Stimulated activated naive CD4-positive, alpha-beta T cell treated with Interleukin-2 at 50 U/mL for 16 hours (primary cell): ENCODE measurements around the gene PDE4DIP.
"Not testable (repeated sequence)": the region's sequence is repeated elsewhere in the genome, so short reads cannot be mapped to it uniquely, and the experiment has no call there.

Source experiments
- DNase-seq: peaks from one replicate; lab custom pipeline; 2025; lab: John Stamatoyannopoulos, UW

Gene PDE4DIP

GRCh38 chr1:148844220-148844619 is at the start of gene PDE4DIP:
PDE4DIP (plus strand) TSS chr1:148844428; CDS start chr1:148844775, 347 bp downstream.
- not testable (repeated sequence) for DNase-seq

DNA sequence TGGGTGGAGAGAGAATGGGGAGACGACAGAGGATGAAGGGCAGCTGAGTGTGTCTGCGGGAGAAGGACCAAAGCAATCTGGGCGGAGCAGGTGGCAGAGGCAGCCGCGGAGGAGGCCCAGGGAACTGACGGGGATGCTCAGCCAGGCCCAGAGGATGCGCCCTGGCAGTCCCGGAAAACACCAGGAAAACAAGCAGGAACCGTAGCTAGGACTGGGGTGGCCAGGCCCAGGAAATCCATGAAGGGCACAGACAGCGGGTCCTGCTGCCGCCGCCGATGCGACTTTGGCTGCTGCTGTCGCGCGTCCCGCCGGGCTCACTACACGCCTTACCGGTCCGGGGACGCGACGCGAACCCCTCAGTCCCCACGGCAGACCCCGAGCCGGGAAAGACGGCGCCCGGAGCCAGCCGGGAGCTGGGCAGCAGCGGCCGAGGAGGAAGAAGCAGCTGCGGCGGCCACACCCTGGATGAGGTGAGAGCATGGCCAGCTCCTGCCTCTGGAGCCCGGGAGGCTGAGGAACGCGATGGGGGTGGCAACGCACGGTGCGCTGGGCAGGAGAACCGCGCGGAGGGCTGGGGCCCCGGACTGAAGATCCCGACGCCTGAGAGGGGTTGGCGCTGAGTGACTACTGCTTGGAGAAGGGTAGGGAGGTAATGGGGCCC is 35.8 kb upstream of the PDE4DIP start:
- DNase-seq, result not testable (repeated sequence)

DNA sequence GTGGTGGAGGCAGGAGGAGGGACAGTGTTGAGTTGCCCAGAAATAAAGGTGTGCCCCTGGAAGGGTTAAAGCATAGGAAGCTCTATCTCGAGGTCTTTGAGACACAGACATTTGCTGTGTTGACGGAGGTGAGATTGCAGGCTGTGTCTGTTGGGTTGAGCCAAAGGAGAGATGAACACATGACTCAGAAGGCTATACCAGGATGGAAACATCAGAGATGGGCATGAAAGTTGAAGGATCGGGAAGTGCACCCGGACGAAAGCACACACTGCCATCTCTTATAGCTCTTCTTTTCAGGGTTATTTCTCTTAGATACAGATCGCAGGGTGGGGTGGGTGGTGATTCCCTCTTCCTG is 35.3 kb upstream of the PDE4DIP start:
- not testable (repeated sequence) for DNase-seq

- not testable (repeated sequence) for DNase-seq
Observed at GRCh38 chr1:148822180-148822579, 22.0 kb upstream of the PDE4DIP start.

- DNase-seq, result not testable (repeated sequence)
Observed at GRCh38 chr1:148823822-148824221, 20.4 kb upstream of the PDE4DIP start.

DNA sequence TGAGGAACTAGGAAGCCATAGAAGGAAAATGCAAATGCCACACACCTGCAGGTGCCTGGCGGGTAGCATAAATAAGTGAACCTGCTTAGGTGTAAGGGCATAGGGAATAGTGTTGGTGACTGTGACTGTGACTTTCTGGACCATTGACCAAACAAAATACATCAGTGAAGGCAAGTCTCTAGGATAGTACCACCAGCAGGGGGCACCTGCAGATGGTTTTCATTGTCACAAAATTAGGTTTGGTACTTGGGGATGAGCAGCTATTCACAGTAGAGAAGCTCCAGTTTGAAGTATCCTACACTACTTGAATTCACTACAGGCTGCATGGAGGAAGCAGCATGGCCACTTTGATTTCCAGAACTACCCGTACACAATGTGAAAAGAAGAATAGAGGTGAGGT is 19.2 kb upstream of the PDE4DIP start:
- not testable (repeated sequence) for DNase-seq

DNA sequence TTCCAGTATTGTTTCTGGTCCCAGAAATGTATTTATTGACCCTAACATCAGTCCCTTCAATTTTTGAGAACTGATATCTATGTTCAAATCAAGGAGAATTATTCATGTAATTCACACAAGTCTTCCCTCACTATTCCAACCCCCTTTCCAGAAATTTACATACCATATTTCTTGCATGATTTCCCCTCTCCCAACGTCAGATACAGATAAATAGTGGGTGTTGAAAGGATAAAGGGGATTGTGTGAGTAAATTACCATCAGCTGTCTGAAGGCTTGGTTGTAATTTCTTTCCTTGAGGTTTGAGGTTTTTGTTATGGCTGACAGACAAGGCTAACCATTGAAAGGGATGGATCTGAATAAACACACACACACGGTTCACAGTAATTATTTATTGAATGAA is 15.7 kb upstream of the PDE4DIP start:
- DNase-seq, result not testable (repeated sequence)

DNA sequence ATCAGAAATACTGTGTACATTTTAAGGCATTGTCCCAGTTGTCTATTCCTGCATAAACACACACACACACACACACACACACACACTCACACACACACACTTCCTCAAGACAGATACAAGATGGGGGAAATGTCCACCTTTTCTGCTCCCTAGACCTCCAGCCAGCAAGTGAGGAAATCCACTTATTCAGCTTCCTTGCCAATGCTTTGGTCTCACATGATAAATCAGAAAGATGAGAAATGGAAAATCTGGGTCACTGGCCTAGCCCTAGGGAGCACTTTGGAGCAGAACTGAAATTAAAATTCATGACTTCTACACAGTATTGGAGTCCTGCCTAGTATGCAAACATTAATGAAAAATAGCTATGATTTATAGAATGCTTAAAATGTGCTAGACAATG is 15.3 kb upstream of the PDE4DIP start:
- not testable (repeated sequence) for DNase-seq

DNA sequence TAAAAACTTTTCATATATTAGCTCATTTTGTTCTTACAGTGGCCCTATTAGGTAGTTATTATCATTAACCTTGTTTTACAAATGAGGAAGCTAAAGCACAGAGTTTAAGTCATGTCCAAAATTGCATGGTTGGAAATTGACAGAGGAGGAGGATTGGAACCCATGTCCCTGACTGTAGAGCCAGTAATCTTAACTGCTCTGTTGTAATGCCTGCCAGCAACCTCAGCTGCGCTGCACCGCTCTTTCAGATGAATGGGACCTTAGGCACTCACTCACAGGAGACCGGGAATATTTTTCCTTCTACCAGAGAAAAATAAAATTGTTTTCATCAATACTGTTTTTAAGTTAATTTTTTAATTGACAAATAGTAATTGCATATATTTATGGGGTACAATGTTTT is 14.9 kb upstream of the PDE4DIP start:
- not testable (repeated sequence) for DNase-seq

DNA sequence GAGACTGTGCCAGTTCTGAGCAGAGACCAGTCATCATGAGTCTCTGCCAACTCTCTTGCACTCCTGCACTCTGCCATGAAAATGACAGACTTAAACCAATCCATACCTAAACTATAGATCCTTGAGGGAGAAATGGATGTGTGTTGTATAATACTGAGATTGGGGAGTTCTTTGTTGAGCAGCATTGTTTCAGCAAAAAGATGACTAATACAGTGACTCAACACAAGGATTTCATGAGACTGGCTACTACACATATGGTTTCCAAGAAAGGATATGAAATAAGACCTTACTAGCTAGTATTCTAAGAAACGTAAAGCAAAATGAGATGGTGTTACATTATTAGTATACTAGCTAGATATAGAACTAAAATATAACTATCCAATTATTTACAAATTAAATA is 3.0 kb upstream of the PDE4DIP start:
- not testable (repeated sequence) for DNase-seq

DNA sequence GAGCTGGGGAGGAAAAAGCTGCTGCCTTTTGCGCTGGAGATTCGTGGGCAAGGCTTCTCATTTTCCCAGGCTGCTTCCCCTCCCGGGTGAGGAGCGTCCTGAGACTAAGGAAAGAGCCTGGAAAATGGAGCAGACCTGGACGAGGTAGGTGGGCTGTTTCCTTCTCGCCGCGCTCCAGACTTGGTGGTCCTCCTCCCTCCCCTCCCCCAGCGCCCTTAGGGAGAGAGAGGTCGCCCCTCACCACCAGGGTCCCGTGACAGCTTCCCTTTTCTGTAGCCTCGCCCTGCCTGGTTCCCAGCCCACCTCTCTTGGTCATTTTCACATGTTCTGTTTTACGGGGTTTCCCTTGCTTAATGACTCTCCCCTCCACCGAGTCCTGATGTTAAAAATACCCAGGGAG is 423 bp downstream of the PDE4DIP start:
- DNase-seq, result not testable (repeated sequence)

GRCh38 chr1:148845068-148845467 is 840 bp downstream of the PDE4DIP start:
- not testable (repeated sequence) for DNase-seq

GRCh38 chr1:148850347-148850746 is 6.1 kb downstream of the PDE4DIP start:
- DNase-seq, result not testable (repeated sequence)

DNA sequence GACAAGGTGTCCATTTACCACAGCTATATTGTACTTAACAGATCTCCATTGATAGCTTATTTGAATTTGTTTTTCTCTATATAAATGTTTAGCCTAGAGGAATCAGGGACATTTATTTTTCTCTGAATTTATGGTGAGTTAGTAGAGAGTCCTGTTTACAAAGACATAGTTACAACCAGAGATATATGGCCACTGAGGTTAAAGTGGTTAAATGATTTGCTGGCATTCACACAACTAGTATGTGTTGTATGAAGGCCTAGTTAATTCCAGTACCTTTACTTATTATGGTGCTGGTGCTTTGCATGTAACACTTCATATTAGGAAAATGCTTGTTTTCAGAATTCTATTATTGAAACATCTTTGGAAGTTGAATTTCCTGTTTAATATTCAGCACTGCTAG is 6.6 kb downstream of the PDE4DIP start:
- not testable (repeated sequence) for DNase-seq

DNA sequence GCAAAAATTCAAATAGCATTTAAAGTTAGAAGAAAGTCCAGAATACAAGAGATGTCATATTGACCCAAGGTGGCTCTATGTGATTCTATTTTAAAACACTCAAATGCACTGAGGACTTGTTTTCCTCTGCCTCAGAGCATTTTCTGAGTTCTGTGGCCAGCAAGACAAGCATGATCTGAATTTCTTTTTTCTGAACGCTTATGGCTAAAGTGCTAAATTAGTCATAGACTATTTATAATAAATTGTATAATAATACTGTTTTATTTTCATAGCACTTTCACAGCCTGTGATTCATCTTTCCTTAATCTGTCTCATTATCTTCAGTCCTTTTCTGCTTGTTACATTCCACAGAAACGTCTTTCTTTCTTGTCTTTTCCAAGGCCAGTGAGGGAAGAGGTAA is 7.5 kb downstream of the PDE4DIP start:
- not testable (repeated sequence) for DNase-seq

- not testable (repeated sequence) for DNase-seq
Observed at GRCh38 chr1:148853363-148853762, 9.1 kb downstream of the PDE4DIP start.

DNA sequence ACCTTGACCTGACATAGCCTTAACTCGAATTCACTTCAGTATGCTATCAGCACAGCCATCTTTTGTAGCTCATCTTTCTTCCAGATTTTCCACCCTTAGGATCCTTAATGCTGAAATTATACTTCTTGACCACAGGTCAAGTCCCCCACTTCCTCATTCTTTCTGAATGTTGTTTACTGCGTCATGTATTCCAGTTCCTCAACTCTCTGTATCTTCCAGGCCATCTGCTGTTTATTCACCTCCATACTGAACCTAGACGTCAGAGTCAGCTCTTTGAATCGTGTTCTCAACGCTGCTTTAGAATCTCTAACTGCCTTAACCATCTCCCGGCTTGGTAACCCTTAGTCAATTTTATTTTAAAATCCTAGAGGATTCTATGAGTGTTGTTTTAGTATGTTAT is 9.8 kb downstream of the PDE4DIP start:
- DNase-seq, result not testable (repeated sequence)

DNA sequence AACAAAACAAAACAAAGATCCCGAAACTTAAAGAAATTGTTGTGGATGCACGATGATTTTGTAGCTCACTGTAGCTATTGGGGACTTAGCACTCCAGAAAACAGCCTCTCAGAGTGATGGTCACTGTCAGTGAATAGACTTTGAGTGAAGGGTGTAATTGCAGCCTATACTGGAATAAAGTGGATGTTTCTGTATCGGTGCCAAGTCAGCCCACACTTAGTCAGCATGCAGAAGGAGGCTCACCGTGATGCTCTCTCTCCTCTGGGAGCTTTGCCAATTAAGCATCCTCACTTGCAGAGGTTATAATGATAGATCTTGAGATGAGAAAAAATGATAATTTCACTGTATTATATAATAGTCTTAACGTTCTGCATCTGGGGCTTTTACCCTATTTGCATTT is 11.1 kb downstream of the PDE4DIP start:
- not testable (repeated sequence) for DNase-seq

- not testable (repeated sequence) for DNase-seq
Observed at GRCh38 chr1:148860049-148860448, 15.8 kb downstream of the PDE4DIP start.

DNA sequence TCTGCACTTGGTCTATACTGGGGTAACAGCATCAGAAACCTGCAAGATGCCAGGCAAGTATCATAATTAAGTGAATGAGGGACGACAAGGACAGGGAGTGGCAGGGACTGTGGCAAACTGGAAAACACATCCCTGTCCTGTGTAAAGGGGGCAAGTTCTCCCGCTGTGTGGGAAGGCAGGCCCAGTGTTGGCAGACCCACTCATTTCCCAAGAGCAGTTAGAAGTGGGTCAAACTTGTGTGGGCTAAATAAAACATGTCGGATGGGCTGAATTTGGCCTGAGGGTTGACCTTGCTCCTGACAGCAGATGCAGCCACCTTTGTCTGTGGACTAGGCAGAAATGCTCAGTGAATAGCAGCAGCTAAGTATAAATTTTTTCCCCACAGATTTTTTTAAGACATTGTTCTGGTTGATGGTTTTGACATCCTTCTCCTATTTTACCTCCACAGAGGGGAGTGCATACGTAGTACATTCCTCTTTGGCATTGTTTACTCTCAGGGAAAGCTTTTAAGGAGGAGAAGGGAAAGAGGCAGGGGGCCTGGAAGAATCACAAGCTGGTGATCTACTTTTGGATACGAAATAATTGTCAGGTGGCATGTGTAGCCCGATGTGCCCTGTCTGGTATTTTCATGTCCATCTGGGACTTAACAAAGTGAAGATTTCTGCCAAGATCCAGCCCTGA is 16.5 kb downstream of the PDE4DIP start:
- not testable (repeated sequence) for DNase-seq

DNA sequence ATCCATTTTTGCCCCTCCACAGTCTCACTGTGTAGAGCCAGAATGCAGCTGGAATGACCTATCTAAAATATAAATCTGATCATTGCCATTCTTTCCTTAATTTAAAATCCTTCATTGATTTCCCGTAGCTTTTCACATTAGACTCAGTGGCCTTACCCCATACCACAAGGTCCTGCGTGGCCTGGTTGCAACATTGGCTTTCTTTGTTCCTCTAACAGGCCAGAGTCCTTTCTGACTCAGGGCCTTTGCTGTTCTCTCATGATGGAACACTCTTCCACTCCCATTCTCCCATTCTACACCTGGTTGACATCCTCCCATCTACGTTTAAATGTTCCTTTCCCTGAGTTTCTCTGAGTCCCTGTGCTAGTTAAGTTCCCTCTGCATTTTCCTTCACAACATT is 18.4 kb downstream of the PDE4DIP start:
- not testable (repeated sequence) for DNase-seq

DNA sequence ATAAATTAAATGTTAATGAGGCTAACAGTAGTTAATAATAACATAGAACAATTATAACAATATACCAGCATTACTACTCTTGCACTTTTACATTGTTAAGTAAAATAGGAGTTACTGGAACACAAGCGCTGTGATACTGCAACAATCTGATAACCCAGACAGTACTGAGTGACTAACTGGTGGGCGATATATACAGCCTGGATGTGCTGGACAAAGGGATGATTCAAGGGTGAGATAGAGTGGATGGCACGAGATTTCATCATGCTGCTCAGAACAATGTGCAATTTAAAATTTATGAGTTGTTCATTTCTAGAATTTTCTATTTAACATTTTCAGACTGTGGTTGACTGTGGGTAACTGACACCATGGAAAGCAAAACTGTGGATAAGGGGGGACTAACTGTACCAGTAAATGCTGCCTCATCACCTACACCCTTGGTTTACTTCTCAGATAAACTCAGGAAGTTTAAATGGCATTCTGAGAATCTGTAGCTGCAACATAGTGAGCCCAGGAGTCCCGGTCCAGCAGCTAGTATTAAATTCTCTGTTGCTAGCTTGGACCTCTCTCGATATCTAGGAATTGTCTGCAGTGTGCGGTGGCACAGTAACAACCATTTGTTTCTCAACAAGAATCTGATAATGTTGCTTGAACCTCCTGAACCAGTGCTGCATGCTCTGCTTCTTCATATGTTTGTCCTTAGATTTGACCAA is 24.9 kb downstream of the PDE4DIP start:
- not testable (repeated sequence) for DNase-seq

GRCh38 chr1:148869634-148869961 is 25.4 kb downstream of the PDE4DIP start:
- DNase-seq, result not testable (repeated sequence)
